OCI-LY3 (cell line): ENCODE measurements around the gene ANKZF1.

Experiments used
- H2AFZ ChIP-seq: fragments of 200-600, 300-600 bp; shearing (Covaris generic); 2 replicates; pipeline ENCODE4 v1.6.0; 2014; ENCODE audit warnings: antibody characterized with exemption, low read depth, low read length
- H3K27ac ChIP-seq: fragments of 200-600, 300-600 bp; sonication (generic); 2 replicates; pipeline ENCODE4 v1.5.1; 2014; ENCODE audit warnings: mild to moderate bottlenecking, low read length, moderate library complexity, mixed read lengths
- H3K27me3 ChIP-seq: fragments of 200-600, 300-600 bp; sonication (generic); 2 replicates; pipeline ENCODE4 v1.6.1; 2014; ENCODE audit warnings: low read depth, low read length, mixed read lengths
- H3K36me3 ChIP-seq: fragments of 200-600, 300-600 bp; sonication (generic); replicated peaks from 2 replicates; pipeline ENCODE3; 2014; ENCODE audit warnings: low read depth, low read length, mixed read lengths
- H3K4me1 ChIP-seq: fragments of 300-600, 200-600 bp; sonication (generic); 2 replicates; pipeline ENCODE4 v1.6.1; 2014; ENCODE audit warnings: low read length, mixed read lengths
- H3K4me2 ChIP-seq: fragments of 200-600, 300-600 bp; sonication (generic); 2 replicates; pipeline ENCODE4 v1.6.1; 2014; ENCODE audit warnings: low read length, mixed read lengths
- H3K4me3 ChIP-seq: fragments of 300-600, 200-600 bp; sonication (generic); 2 replicates; pipeline ENCODE4 v1.5.1; 2014; ENCODE audit warnings: antibody characterized with exemption, mild to moderate bottlenecking, low read length, moderate library complexity
- H3K79me2 ChIP-seq: fragments of 300-600, 200-600 bp; shearing (Covaris generic); 2 replicates; pipeline ENCODE4 v1.6.1; 2014; ENCODE audit warnings: mild to moderate bottlenecking, low read length, mixed read lengths
- H3K9ac ChIP-seq: fragments of 300-600, 200-600 bp; shearing (Covaris generic); 2 replicates; pipeline ENCODE4 v1.6.0; 2014; ENCODE audit warnings: mild to moderate bottlenecking, low read length, moderate library complexity
- H3K9me3 ChIP-seq: fragments of 200-600, 300-600 bp; shearing (Covaris generic); 2 replicates; pipeline ENCODE4 v1.6.1; 2014; ENCODE audit warnings: low read length, mixed read lengths; ENCODE audit not compliant: insufficient read depth
- H4K20me1 ChIP-seq: fragments of 200-600, 300-600 bp; sonication (generic); 2 replicates; pipeline ENCODE4 v1.6.1; 2016; ENCODE audit warnings: low read length, mixed read lengths; ENCODE audit not compliant: insufficient read depth
- EZH2phosphoT487 ChIP-seq: fragments of 200-600 bp; shearing (Covaris generic); IDR thresholded peaks from 2 replicates; pipeline ENCODE4 v1.6.1; 2018; ENCODE audit warnings: antibody characterized with exemption, mixed run types, low read depth
- TF ChIP-seq, protein P1 (sequence below): fragments of 200-600, 300-600 bp; sonication (generic); IDR thresholded peaks from 2 replicates; pipeline ENCODE4 v1.5.1; 2014; ENCODE audit warnings: antibody characterized with exemption, low read length, low read depth

The ANKZF1 gene

DNA sequence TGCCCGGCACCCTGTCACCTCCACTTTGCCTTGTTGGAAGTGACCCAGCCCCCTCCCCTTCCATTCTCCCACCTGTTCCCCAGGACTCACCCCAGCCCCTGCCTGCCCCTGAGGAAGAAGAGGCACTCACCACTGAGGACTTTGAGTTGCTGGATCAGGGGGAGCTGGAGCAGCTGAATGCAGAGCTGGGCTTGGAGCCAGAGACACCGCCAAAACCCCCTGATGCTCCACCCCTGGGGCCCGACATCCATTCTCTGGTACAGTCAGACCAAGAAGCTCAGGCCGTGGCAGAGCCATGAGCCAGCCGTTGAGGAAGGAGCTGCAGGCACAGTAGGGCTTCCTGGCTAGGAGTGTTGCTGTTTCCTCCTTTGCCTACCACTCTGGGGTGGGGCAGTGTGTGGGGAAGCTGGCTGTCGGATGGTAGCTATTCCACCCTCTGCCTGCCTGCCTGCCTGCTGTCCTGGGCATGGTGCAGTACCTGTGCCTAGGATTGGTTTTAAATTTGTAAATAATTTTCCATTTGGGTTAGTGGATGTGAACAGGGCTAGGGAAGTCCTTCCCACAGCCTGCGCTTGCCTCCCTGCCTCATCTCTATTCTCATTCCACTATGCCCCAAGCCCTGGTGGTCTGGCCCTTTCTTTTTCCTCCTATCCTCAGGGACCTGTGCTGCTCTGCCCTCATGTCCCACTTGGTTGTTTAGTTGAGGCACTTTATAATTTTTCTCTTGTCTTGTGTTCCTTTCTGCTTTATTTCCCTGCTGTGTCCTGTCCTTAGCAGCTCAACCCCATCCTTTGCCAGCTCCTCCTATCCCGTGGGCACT lies 47.1 kb upstream of the ANKZF1 start:
- Histone ChIP-seq H2AFZ (no peak overlapping the region), H3K9ac (no peak overlapping the region), H3K4me3 (no peak overlapping the region), H3K4me2 (no peak overlapping the region), H3K4me1 (peaks cover 19% of the 10 kb centered on the region), H3K27me3 (no peaks in the 10 kb centered on the region), H3K9me3 (no peaks in the 10 kb centered on the region), H3K36me3 (peaks cover 7% of the 10 kb centered on the region), H3K27ac (no peak overlapping the region), H3K79me2 (peaks cover 8% of the 10 kb centered on the region), H4K20me1 (no peaks in the 10 kb centered on the region)
- TF ChIP-seq EZH2phosphoT487: no peak
- TF ChIP-seq, protein P1, sequence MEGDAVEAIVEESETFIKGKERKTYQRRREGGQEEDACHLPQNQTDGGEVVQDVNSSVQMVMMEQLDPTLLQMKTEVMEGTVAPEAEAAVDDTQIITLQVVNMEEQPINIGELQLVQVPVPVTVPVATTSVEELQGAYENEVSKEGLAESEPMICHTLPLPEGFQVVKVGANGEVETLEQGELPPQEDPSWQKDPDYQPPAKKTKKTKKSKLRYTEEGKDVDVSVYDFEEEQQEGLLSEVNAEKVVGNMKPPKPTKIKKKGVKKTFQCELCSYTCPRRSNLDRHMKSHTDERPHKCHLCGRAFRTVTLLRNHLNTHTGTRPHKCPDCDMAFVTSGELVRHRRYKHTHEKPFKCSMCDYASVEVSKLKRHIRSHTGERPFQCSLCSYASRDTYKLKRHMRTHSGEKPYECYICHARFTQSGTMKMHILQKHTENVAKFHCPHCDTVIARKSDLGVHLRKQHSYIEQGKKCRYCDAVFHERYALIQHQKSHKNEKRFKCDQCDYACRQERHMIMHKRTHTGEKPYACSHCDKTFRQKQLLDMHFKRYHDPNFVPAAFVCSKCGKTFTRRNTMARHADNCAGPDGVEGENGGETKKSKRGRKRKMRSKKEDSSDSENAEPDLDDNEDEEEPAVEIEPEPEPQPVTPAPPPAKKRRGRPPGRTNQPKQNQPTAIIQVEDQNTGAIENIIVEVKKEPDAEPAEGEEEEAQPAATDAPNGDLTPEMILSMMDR: no peak

DNA sequence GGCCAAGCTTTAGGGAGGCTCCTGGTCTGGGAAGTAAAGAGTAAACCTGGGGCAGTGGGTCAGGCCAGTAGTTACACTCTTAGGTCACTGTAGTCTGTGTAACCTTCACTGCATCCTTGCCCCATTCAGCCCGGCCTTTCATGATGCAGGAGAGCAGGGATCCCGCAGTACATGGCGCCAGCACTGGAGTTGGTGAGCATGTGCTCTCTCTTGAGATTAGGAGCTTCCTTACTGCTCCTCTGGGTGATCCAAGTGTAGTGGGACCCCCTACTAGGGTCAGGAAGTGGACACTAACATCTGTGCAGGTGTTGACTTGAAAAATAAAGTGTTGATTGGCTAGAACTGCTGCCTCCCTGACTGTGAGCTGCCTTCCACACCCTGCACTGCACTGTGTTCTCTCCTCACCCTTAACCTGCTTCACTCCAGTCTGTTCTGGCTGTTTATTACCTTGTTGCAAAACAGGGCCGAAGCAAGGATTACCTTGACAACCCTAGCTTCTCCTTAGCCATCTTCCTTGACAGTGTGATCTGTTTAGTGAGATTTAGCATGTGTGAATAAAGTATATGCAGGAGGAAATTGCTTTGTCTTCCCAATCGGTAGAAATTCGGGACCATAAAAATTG lies 46.3 kb upstream of the ANKZF1 start:
- Histone ChIP-seq H3K36me3 (peaks cover 7% of the 10 kb centered on the region), H3K4me1 (peaks cover 19% of the 10 kb centered on the region), H3K4me2 (no peak overlapping the region), H3K9me3 (no peaks in the 10 kb centered on the region), H2AFZ (no peak overlapping the region), H3K27me3 (no peaks in the 10 kb centered on the region), H3K79me2 (peaks cover 8% of the 10 kb centered on the region), H3K9ac (no peak overlapping the region), H4K20me1 (no peaks in the 10 kb centered on the region), H3K4me3 (no peak overlapping the region), H3K27ac (no peak overlapping the region)
- TF ChIP-seq, protein P1: no peak
- no peak for TF ChIP-seq EZH2phosphoT487

GRCh38 chr2:219184121-219184520 lies 45.5 kb upstream of the ANKZF1 start:
- Histone ChIP-seq H3K4me1 (peaks cover 15% of the 10 kb centered on the region), H3K27me3 (no peaks in the 10 kb centered on the region), H3K27ac (no peak overlapping the region), H3K79me2 (peaks cover 2% of the 10 kb centered on the region), H3K36me3 (peaks cover 7% of the 10 kb centered on the region), H2AFZ (no peak overlapping the region), H3K9me3 (no peaks in the 10 kb centered on the region), H3K9ac (no peak overlapping the region), H3K4me2 (no peak overlapping the region), H3K4me3 (no peak overlapping the region), H4K20me1 (no peaks in the 10 kb centered on the region)
- TF ChIP-seq EZH2phosphoT487: no peak
- TF ChIP-seq, protein P1: no peak

DNA sequence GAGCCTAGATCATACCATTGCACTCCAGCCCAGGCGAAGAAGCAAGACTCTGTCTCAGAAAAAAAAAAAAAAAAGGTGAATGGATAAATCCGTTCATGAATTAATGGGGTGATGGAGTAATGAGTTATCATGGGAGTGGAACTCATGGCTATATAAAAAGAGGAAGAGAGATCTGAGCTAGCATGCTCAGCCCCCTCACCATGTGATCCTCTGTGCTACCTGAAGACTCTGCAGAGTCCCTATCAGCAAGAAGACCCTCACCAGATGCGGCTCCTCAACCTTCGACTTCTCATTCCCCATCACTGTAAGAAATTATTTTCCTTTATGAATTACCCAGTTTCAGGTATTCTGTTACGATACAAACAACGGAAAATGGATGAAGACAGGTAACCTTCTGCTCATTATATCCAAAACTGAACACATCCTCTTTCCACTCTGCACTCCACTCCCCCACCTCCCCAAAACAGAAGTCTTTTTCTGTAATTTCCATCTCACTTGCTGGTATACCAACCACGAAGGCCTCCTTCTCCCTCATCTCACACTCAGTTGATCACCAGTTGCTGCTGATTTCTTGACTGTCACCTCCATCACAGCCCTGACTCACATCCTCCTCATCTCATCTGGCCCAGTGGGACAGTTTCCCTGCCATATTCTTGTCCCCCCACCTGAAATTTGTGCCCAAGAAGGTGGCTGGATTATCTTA lies 42.7 kb upstream of the ANKZF1 start:
- Histone ChIP-seq H3K36me3 (peaks cover 7% of the 10 kb centered on the region), H4K20me1 (no peaks in the 10 kb centered on the region), H3K27ac (peak overlapping the region; percentile 40), H3K9ac (no peak overlapping the region), H3K4me2 (peak overlapping the region; percentile 35), H2AFZ (peak overlapping the region; percentile 39; the same call in 1 of the 2 replicates), H3K27me3 (no peaks in the 10 kb centered on the region), H3K79me2 (no peaks in the 10 kb centered on the region), H3K9me3 (no peaks in the 10 kb centered on the region), H3K4me3 (no peak overlapping the region), H3K4me1 (peaks cover 11% of the 10 kb centered on the region)
- TF ChIP-seq, protein P1: no peak
- TF ChIP-seq EZH2phosphoT487: no peak
